DOHH2 (cell line): ENCODE measurements around the gene AP2A1.
A peak's percentile ranks its signal among the peaks of the same experiment; 100 is the strongest.

Source experiments
- H3F3A ChIP-seq: fragments of 200-600 bp; sonication (generic), shearing (Covaris generic); 2 replicates; pipeline ENCODE4 v1.6.0; 2016; ENCODE audit warnings: antibody characterized with exemption, mild to moderate bottlenecking; ENCODE audit not compliant: control insufficient read depth, insufficient read depth
- H3K27ac ChIP-seq: fragments of 200-600 bp; sonication (generic); 2 replicates; pipeline ENCODE4 v1.5.1; 2014; ENCODE audit warnings: low read depth, mild to moderate bottlenecking, low read length, moderate library complexity
- H3K27me3 ChIP-seq: fragments of 200-600 bp; sonication (generic); 2 replicates; pipeline ENCODE4 v1.6.1; 2014; ENCODE audit warnings: mild to moderate bottlenecking, low read length, mixed read lengths; ENCODE audit not compliant: control insufficient read depth
- H3K36me3 ChIP-seq: fragments of 200-600 bp; sonication (generic); 2 replicates; pipeline ENCODE4 v1.6.1; 2014; ENCODE audit warnings: mild to moderate bottlenecking, low read length, moderate library complexity, mixed read lengths; ENCODE audit not compliant: control insufficient read depth
- H3K4me1 ChIP-seq: fragments of 200-600 bp; sonication (generic); 2 replicates; pipeline ENCODE4 v1.6.1; 2014; ENCODE audit warnings: mild to moderate bottlenecking, low read length, mixed read lengths; ENCODE audit not compliant: control insufficient read depth
- H3K4me2 ChIP-seq: fragments of 200-600 bp; sonication (generic); 2 replicates; pipeline ENCODE4 v1.6.0; 2014; ENCODE audit warnings: mild to moderate bottlenecking, low read length, moderate library complexity
- H3K4me3 ChIP-seq: fragments of 200-600 bp; sonication (generic); 2 replicates; pipeline ENCODE4 v1.5.1; 2014; ENCODE audit warnings: mild to moderate bottlenecking, low read length, mixed read lengths
- H3K79me2 ChIP-seq: fragments of 200-600 bp; sonication (generic); 2 replicates; pipeline ENCODE4 v1.6.1; 2014; ENCODE audit warnings: mild to moderate bottlenecking, low read length, mixed read lengths; ENCODE audit not compliant: control insufficient read depth
- H3K9me2 ChIP-seq: fragments of 200-600 bp; sonication (generic); replicated peaks from 2 replicates; pipeline ENCODE4 v1.6.1; 2014; ENCODE audit warnings: mild to moderate bottlenecking, low read length, mixed read lengths; ENCODE audit not compliant: control insufficient read depth
- H3K9me3 ChIP-seq: fragments of 200-600 bp; sonication (generic); 2 replicates; pipeline ENCODE4 v1.6.1; 2014; ENCODE audit warnings: antibody characterized with exemption, low read length, mixed read lengths; ENCODE audit not compliant: control insufficient read depth, insufficient read depth
- H4K20me1 ChIP-seq: fragments of 200-600 bp; sonication (generic); 2 replicates; pipeline ENCODE4 v1.6.0; 2014; ENCODE audit warnings: low read depth, mild to moderate bottlenecking, antibody characterized with exemption, low read length, moderate library complexity; ENCODE audit not compliant: control insufficient read depth, insufficient read depth
- CTCF ChIP-seq: fragments of 200-600 bp; sonication (generic); IDR thresholded peaks from one replicate; pipeline ENCODE4 v1.5.1; 2014; ENCODE audit warnings: antibody characterized with exemption, mild to moderate bottlenecking, low read depth, low read length; ENCODE audit not compliant: poor library complexity, severe bottlenecking
- EZH2phosphoT487 ChIP-seq: fragments of 200-600 bp; sonication (generic); IDR thresholded peaks from 2 replicates; pipeline ENCODE4 v1.6.1; 2017; ENCODE audit warnings: borderline replicate concordance, mild to moderate bottlenecking, antibody characterized with exemption, low read length, moderate library complexity, mixed read lengths

Gene AP2A1

GRCh38 chr19:49840736-49841249 lies 74.0 kb downstream of the AP2A1 start:
- peaks cover 28% of the 10 kb centered on the region for H3F3A ChIP-seq
- H3K4me2 ChIP-seq = no peak overlapping the region
- TF ChIP-seq EZH2phosphoT487 = no peak
- no peak for TF ChIP-seq CTCF
- peaks cover 54% of the 10 kb centered on the region for H3K36me3 ChIP-seq
- H3K9me3 ChIP-seq = no peaks in the 10 kb centered on the region
- no peak overlapping the region for H3K4me3 ChIP-seq
- H3K4me1 ChIP-seq = peaks cover 39% of the 10 kb centered on the region
- H3K27me3 ChIP-seq = no peaks in the 10 kb centered on the region
- no peak overlapping the region for H3K27ac ChIP-seq
- no peaks in the 10 kb centered on the region for H3K9me2 ChIP-seq
- H3K79me2 ChIP-seq = no peaks in the 10 kb centered on the region; the same call in 1 of the 2 replicates
- 0 out of 2 replicates have a peak, but pooled peaks cover 2% of the 10 kb centered on the region for H4K20me1 ChIP-seq

GRCh38 chr19:49843265-49843664 lies 76.5 kb downstream of the AP2A1 start:
- Histone ChIP-seq H3K27me3 (no peaks in the 10 kb centered on the region), H3K9me3 (no peaks in the 10 kb centered on the region), H3K79me2 (no peaks in the 10 kb centered on the region; the same call in 1 of the 2 replicates), H3F3A (peaks cover 32% of the 10 kb centered on the region), H3K4me2 (peak overlapping the region; percentile 49), H3K36me3 (peaks cover 29% of the 10 kb centered on the region), H3K4me1 (peaks cover 44% of the 10 kb centered on the region), H3K27ac (peak overlapping the region; percentile 70), H4K20me1 (no peaks in the 10 kb centered on the region), H3K4me3 (peak overlapping the region; percentile 23), H3K9me2 (no peaks in the 10 kb centered on the region)
- no peak for TF ChIP-seq CTCF
- TF ChIP-seq EZH2phosphoT487 = no peak

- Histone ChIP-seq H3K4me2 (peak overlapping the region; percentile 49), H3F3A (peaks cover 32% of the 10 kb centered on the region), H3K36me3 (peaks cover 18% of the 10 kb centered on the region), H3K4me1 (peaks cover 54% of the 10 kb centered on the region), H3K79me2 (no peaks in the 10 kb centered on the region; the same call in 1 of the 2 replicates), H4K20me1 (no peaks in the 10 kb centered on the region), H3K27ac (peak overlapping the region; percentile 70), H3K4me3 (peak overlapping the region; percentile 23), H3K27me3 (no peaks in the 10 kb centered on the region), H3K9me3 (no peaks in the 10 kb centered on the region), H3K9me2 (no peaks in the 10 kb centered on the region)
- no peak for TF ChIP-seq CTCF
- TF ChIP-seq EZH2phosphoT487 = no peak
Measured at GRCh38 chr19:49844138-49845095, 77.6 kb downstream of the AP2A1 start.
